Astrocyte (in vitro differentiated cells and primary cell): ENCODE measurements around the gene SLC5A6. TPM values are rescaled to one million over a fixed set of nuclear protein-coding genes. Genes with fewer than 3 reads are reported as not detected.

Experiments used
- DNase-seq: peaks from one replicate; pipeline ENCODE4 v3.0.0-alpha.2; 2010; ENCODE audit warnings: low read depth
- FAIRE-seq: peaks from 2 replicates; lab custom pipeline; 2011; peaks lifted over from hg19 to GRCh38; lab: Jason Lieb, UNC
- H2AFZ ChIP-seq: 2 replicates; pipeline ENCODE4 v1.6.0; 2012; ENCODE audit warnings: low read depth, low read length, inconsistent platforms
- H3K27ac ChIP-seq: 2 replicates; pipeline ENCODE4 v1.5.1; 2011; ENCODE audit warnings: low read depth, low read length, inconsistent platforms
- H3K27me3 ChIP-seq: 2 replicates; pipeline ENCODE4 v1.6.0; 2011; ENCODE audit warnings: low read length, inconsistent platforms; ENCODE audit not compliant: insufficient read depth
- H3K36me3 ChIP-seq: 2 replicates; pipeline ENCODE4 v1.5.1; 2011; ENCODE audit warnings: low read length, inconsistent platforms; ENCODE audit not compliant: insufficient read depth
- H3K4me1 ChIP-seq: 2 replicates; pipeline ENCODE4 v1.5.1; 2011; ENCODE audit warnings: low read length, inconsistent platforms; ENCODE audit not compliant: insufficient read depth
- H3K4me2 ChIP-seq: 2 replicates; pipeline ENCODE4 v1.6.0; 2012; ENCODE audit warnings: low read length, inconsistent platforms
- H3K4me3 ChIP-seq: 2 replicates; pipeline ENCODE4 v1.5.1; 2011; ENCODE audit warnings: low read depth, mild to moderate bottlenecking, low read length, inconsistent platforms; ENCODE audit not compliant: insufficient read depth
- H3K79me2 ChIP-seq: 2 replicates; pipeline ENCODE4 v1.6.0; 2012; ENCODE audit warnings: mild to moderate bottlenecking, low read length, inconsistent platforms; ENCODE audit not compliant: insufficient read depth
- H3K9ac ChIP-seq: 2 replicates; pipeline ENCODE4 v1.6.0; 2012; ENCODE audit warnings: mild to moderate bottlenecking, low read length, inconsistent platforms
- H3K9me3 ChIP-seq: 2 replicates; pipeline ENCODE4 v1.5.1; 2012; ENCODE audit warnings: low read depth, mild to moderate bottlenecking, low read length, inconsistent platforms; ENCODE audit not compliant: insufficient read depth
- H4K20me1 ChIP-seq: 2 replicates; pipeline ENCODE4 v1.6.0; 2012; ENCODE audit warnings: low read length, inconsistent platforms; ENCODE audit not compliant: insufficient read depth
- H3K27ac Mint-ChIP-seq: one replicate; pipeline ENCODE4 v1.8.0; 2021; ENCODE audit warnings: mild to moderate bottlenecking, mixed read lengths; ENCODE audit not compliant: unreplicated experiment
- H3K27me3 Mint-ChIP-seq: one replicate; pipeline ENCODE4 v1.8.0; 2021; ENCODE audit warnings: low read depth, mixed read lengths; ENCODE audit not compliant: unreplicated experiment
- H3K36me3 Mint-ChIP-seq: one replicate; pipeline ENCODE4 v1.8.0; 2021; ENCODE audit warnings: low read depth, mixed read lengths; ENCODE audit not compliant: unreplicated experiment
- H3K4me1 Mint-ChIP-seq: one replicate; pipeline ENCODE4 v1.8.0; 2021; ENCODE audit warnings: low read depth, mixed read lengths; ENCODE audit not compliant: unreplicated experiment
- H3K4me3 Mint-ChIP-seq: one replicate; pipeline ENCODE4 v1.8.0; 2021; ENCODE audit warnings: mild to moderate bottlenecking, moderate library complexity, mixed read lengths; ENCODE audit not compliant: unreplicated experiment
- H3K9me3 Mint-ChIP-seq: one replicate; pipeline ENCODE4 v1.8.0; 2021; ENCODE audit warnings: mild to moderate bottlenecking, mixed read lengths; ENCODE audit not compliant: unreplicated experiment
- EZH2 ChIP-seq: IDR thresholded peaks from 2 replicates; pipeline ENCODE4 v1.6.1; 2012; ENCODE audit warnings: mild to moderate bottlenecking, low read length, inconsistent platforms; ENCODE audit not compliant: insufficient read depth
- total RNA-seq: library from RNA; stranded (reverse); gene quantifications from 2 replicates; pipeline ENCODE4 v1.2.1, GENCODE V29; 2021
- TF ChIP-seq, protein P1 (sequence below): IDR thresholded peaks from 2 replicates; pipeline ENCODE4 v1.5.1; 2011; ENCODE audit warnings: low read depth, mild to moderate bottlenecking, inconsistent platforms, low read length, moderate library complexity; ENCODE audit not compliant: insufficient read depth

Gene SLC5A6
- total RNA-seq, 1 donor from 2014 or later, result 54.0 TPM

DNA sequence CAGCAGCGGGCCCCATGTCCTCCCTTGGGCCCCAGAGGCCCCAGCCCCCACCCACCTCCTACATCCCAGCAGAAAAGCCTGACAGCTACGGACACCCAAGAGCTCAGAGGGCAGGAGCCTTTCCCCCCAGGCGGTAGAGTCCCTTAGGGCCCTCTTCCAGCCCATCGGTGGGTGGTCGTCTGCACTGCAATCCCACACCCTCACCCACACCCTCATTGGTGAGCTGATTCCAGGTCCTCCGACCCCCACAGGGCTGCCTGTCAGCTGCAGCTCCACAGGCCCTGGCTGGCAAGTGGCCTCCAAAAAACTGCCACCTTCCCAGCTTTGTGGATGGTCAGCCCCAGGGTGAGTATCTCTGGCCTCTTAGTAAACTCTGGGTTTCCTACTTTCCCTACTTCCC is 52.8 kb downstream of the SLC5A6 start:
- no peak overlapping the region for H3K27ac ChIP-seq
- no peaks in the 10 kb centered on the region for H3K27me3 ChIP-seq
- no peak for FAIRE-seq
- no peaks in the 10 kb centered on the region for H3K9me3 ChIP-seq
- no peak overlapping the region for H3K27ac Mint-ChIP-seq
- H3K4me2 ChIP-seq, result no peak overlapping the region
- H3K9ac ChIP-seq, result no peak overlapping the region
- H3K36me3 ChIP-seq, result no peaks in the 10 kb centered on the region
- no peaks in the 10 kb centered on the region for H3K4me1 ChIP-seq
- no peak overlapping the region for H3K4me3 Mint-ChIP-seq
- DNase-seq, result no peak
- H4K20me1 ChIP-seq, result no peaks in the 10 kb centered on the region
- TF ChIP-seq, protein P1, sequence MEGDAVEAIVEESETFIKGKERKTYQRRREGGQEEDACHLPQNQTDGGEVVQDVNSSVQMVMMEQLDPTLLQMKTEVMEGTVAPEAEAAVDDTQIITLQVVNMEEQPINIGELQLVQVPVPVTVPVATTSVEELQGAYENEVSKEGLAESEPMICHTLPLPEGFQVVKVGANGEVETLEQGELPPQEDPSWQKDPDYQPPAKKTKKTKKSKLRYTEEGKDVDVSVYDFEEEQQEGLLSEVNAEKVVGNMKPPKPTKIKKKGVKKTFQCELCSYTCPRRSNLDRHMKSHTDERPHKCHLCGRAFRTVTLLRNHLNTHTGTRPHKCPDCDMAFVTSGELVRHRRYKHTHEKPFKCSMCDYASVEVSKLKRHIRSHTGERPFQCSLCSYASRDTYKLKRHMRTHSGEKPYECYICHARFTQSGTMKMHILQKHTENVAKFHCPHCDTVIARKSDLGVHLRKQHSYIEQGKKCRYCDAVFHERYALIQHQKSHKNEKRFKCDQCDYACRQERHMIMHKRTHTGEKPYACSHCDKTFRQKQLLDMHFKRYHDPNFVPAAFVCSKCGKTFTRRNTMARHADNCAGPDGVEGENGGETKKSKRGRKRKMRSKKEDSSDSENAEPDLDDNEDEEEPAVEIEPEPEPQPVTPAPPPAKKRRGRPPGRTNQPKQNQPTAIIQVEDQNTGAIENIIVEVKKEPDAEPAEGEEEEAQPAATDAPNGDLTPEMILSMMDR, result no peak
- no peak for TF ChIP-seq EZH2
- H3K36me3 Mint-ChIP-seq, result no peaks in the 10 kb centered on the region
- H3K4me3 ChIP-seq, result no peak overlapping the region
- H3K79me2 ChIP-seq, result no peaks in the 10 kb centered on the region
- peaks cover 12% of the 10 kb centered on the region for H3K27me3 Mint-ChIP-seq
- H3K9me3 Mint-ChIP-seq, result peaks cover under 1% of the 10 kb centered on the region
- H3K4me1 Mint-ChIP-seq, result no peaks in the 10 kb centered on the region
- no peak overlapping the region for H2AFZ ChIP-seq

DNA sequence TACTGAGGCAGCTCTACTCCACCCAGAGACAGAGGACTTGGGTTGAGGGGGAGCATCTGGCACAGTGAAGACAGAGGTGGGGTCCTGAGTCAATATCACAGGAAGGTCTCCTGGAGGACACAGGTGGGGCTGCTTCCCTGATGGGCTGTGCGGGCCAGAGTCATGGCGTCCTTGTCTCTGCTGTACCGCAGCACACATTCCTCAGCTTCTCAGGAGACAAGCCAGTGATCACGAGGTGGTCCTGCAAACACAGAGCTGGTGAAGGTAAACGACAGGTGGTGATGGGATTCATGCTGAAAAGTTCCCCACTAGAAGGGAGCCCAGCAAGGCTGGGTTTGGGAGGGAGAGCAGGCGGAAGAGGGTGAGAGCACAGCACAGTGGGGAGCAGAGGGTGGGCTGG is 53.6 kb downstream of the SLC5A6 start:
- Histone ChIP-seq H3K9me3 (no peaks in the 10 kb centered on the region), H3K36me3 (no peaks in the 10 kb centered on the region), H3K27ac (no peak overlapping the region), H3K4me3 (no peak overlapping the region), H3K79me2 (no peaks in the 10 kb centered on the region), H3K9ac (no peak overlapping the region), H3K4me2 (no peak overlapping the region), H3K27me3 (peaks cover 3% of the 10 kb centered on the region), H3K4me1 (no peaks in the 10 kb centered on the region), H4K20me1 (no peaks in the 10 kb centered on the region), H2AFZ (no peak overlapping the region)
- Mint-ChIP-seq H3K9me3 (peaks cover 2% of the 10 kb centered on the region), H3K36me3 (no peaks in the 10 kb centered on the region), H3K4me1 (no peaks in the 10 kb centered on the region), H3K27ac (no peak overlapping the region), H3K27me3 (peaks cover 12% of the 10 kb centered on the region), H3K4me3 (no peak overlapping the region)
- FAIRE-seq (no peak), DNase-seq (no peak)
- TF ChIP-seq, protein P1, result no peak
- TF ChIP-seq EZH2, result no peak

DNA sequence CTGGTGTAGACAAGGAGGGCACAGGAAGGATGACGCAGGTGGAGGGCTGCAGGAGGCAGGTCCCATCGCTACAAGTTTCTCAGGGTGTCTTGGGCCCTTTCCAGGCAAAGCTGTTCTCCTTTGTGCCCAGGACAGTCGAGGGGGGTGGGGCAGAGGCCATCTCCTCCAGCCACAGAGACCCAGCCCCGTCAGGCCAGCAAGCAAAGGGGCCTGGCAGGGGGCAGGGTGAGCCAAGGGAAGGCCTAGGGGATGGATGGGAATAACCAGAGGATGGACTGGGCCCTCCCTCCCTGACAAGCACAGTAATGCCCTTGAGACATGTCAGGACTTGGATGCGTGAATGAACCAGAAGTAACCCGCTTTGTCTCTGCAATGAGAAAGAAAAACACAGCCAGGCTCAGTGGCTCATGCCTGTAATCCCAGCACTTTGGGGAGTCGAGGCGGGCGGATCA is 57.0 kb downstream of the SLC5A6 start:
- Histone ChIP-seq H3K27ac (no peak overlapping the region), H3K4me2 (no peak overlapping the region), H3K36me3 (no peaks in the 10 kb centered on the region), H3K4me1 (no peaks in the 10 kb centered on the region), H4K20me1 (no peaks in the 10 kb centered on the region), H3K27me3 (peaks cover 7% of the 10 kb centered on the region), H2AFZ (no peak overlapping the region), H3K9ac (no peak overlapping the region), H3K4me3 (no peak overlapping the region), H3K9me3 (no peaks in the 10 kb centered on the region), H3K79me2 (no peaks in the 10 kb centered on the region)
- no peak overlapping the region for H3K27ac Mint-ChIP-seq
- DNase-seq (no peak), FAIRE-seq (no peak)
- no peak overlapping the region for H3K4me3 Mint-ChIP-seq
- no peaks in the 10 kb centered on the region for H3K36me3 Mint-ChIP-seq
- TF ChIP-seq EZH2, result no peak
- TF ChIP-seq, protein P1, result no peak
- peaks cover 2% of the 10 kb centered on the region for H3K9me3 Mint-ChIP-seq
- no peaks in the 10 kb centered on the region for H3K4me1 Mint-ChIP-seq
- peaks cover 15% of the 10 kb centered on the region for H3K27me3 Mint-ChIP-seq
